ENCODE data around the gene DYNC2LI1. TPM values are rescaled to one million over a fixed set of nuclear protein-coding genes. Genes with fewer than 3 reads are reported as not detected.
A peak's percentile ranks its signal among the peaks of the same experiment; 100 is the strongest.

The DYNC2LI1 gene
- total and polyA plus RNA-seq, 2 of the 8 experiments (the other 6 are each of a cell fraction or from before 2014, with no cell fraction given), result 3.9 to 7.6 TPM

GRCh38 chr2:43837831-43838559, 64.2 kb downstream of the DYNC2LI1 start:
- WGBS, 2 experiments (ENCODE audit: extremely low coverage in 1 of 2, insufficient coverage in 1 of 2, insufficient read length in 1 of 2, insufficient replicate concordance in 2 of 2, low coverage in 1 of 2, low lambda C conversion rate in 2 of 2, missing lambda C conversion rate in 1 of 2), result 92% methylated on average over 21 of the region's 21 CpGs; no CpG with 5 or more reads in 1 of the 2 experiments
- peaks cover 0 to 6% (median 2%) of the 10 kb centered on the region in 4 experiments; a peak in 3 of 7 replicates for H3K4me1 ChIP-seq (replicated peaks in 1 of 4; ENCODE audit: control insufficient read depth in 3 of 4, insufficient read depth in 4 of 4, low read length in 3 of 4)
- no peaks in the 10 kb centered on the region for H3K9me3 ChIP-seq (ENCODE audit: insufficient read depth in 2 of 2, low read depth in 1 of 2, low read length in 1 of 2)
- no peak overlapping the region for H3K4ac ChIP-seq (replicated peaks; ENCODE audit: insufficient read length, low read depth, low read length)
- no peaks in the 10 kb centered on the region for H3K27me3 ChIP-seq (replicated peaks in 1 of 4; ENCODE audit: control insufficient read depth in 3 of 4, extremely low read depth in 1 of 4, insufficient read depth in 3 of 4, low read length in 3 of 4)
- H2AK5ac ChIP-seq (ENCODE audit: low read depth, low read length), result no peak overlapping the region
- no peaks in the 10 kb centered on the region for H4K20me1 ChIP-seq (replicated peaks in 1 of 2; ENCODE audit: control insufficient read depth in 1 of 2, insufficient read depth in 2 of 2, low read length in 2 of 2)
- DNase-seq (ENCODE audit: low read depth in 1 of 2, low spot score in 2 of 2) (peak in 1 of 2 experiments; percentile 45), FAIRE-seq (no peak)
- H3K23ac ChIP-seq (ENCODE audit: insufficient read length), result no peak overlapping the region
- H2BK12ac ChIP-seq (ENCODE audit: low read depth, low read length), result no peak overlapping the region
- H3K18ac ChIP-seq (ENCODE audit: extremely low read depth, low read length), result no peak overlapping the region
- no peak overlapping the region for H3K56ac ChIP-seq (replicated peaks; ENCODE audit: insufficient read length, low read depth, low read length)
- POLR2A ChIA-PET (ENCODE audit: partially characterized antibody), result no interaction called here
- CTCF ChIA-PET (ENCODE audit: partially characterized antibody), result no interaction called here
- H2BK20ac ChIP-seq (ENCODE audit: low read length), result no peak overlapping the region
- no peaks in the 10 kb centered on the region for H3K23me2 ChIP-seq (ENCODE audit: low read depth, low read length)
- H3K4me2 ChIP-seq (ENCODE audit: insufficient read depth in 1 of 2, low read depth in 2 of 2, low read length in 2 of 2), result no peak overlapping the region
- H2BK120ac ChIP-seq (replicated peaks; ENCODE audit: low read depth, low read length), result no peak overlapping the region
- no peak overlapping the region for H3K4me3 ChIP-seq (ENCODE audit: extremely low read depth in 1 of 4, insufficient read depth in 2 of 4, low read depth in 3 of 4, low read length in 4 of 4)
- H3K79me1 ChIP-seq (ENCODE audit: low read depth, low read length), result no peaks in the 10 kb centered on the region
- H2BK5ac ChIP-seq (ENCODE audit: low read depth, low read length), result no peak overlapping the region
- H3K14ac ChIP-seq (ENCODE audit: insufficient read length), result no peak overlapping the region
- H2BK15ac ChIP-seq (ENCODE audit: low read length), result no peak overlapping the region
- H4K91ac ChIP-seq (replicated peaks; ENCODE audit: insufficient read length, low read length), result no peak overlapping the region
- no peak overlapping the region for H3K27ac ChIP-seq (ENCODE audit: low read depth, low read length)
- H2AFZ ChIP-seq (ENCODE audit: low read length), result peak overlapping the region; percentile 50
- no peaks in the 10 kb centered on the region for H3K36me3 ChIP-seq (ENCODE audit: control insufficient read depth in 2 of 4, insufficient read depth in 4 of 4, low read length in 3 of 4)
- no peak overlapping the region for H4K5ac ChIP-seq (ENCODE audit: insufficient read length, low read depth, low read length)
- H3K9ac ChIP-seq (replicated peaks in 1 of 4; ENCODE audit: extremely low read depth in 1 of 4, low read depth in 3 of 4, low read length in 3 of 4), result no peak overlapping the region
- TF ChIP-seq MAX (IDR thresholded peaks at IDR 0.05) (no peak), JUND (IDR thresholded peaks at IDR 0.05; ENCODE audit: low read length) (no peak), POU5F1 (IDR thresholded peaks at IDR 0.05; ENCODE audit: low read depth, low read length) (no peak), CREB1 (IDR thresholded peaks at IDR 0.05) (no peak), ATF3 (IDR thresholded peaks at IDR 0.05; ENCODE audit: insufficient read depth, low read depth, low read length) (no peak), SIX5 (IDR thresholded peaks at IDR 0.05; ENCODE audit: low read depth, low read length) (no peak), SUZ12 (IDR thresholded peaks at IDR 0.05; ENCODE audit: low read length) (no peak), SIN3A (conservative IDR thresholded peaks at IDR 0.05 in 1 of 2, IDR thresholded peaks at IDR 0.05 in 1 of 2; ENCODE audit: low read depth in 1 of 2, low read length in 2 of 2) (no peak), MAFK (IDR thresholded peaks at IDR 0.05; ENCODE audit: low read depth, low read length) (no peak), NANOG (IDR thresholded peaks at IDR 0.05; ENCODE audit: insufficient read depth, low read depth, low read length, poor library complexity, severe bottlenecking) (no peak), TAF1 (IDR thresholded peaks at IDR 0.05; ENCODE audit: low read depth, low read length) (no peak)
- no peaks in the 10 kb centered on the region for H3K79me2 ChIP-seq (ENCODE audit: control insufficient read depth in 1 of 2, insufficient read depth in 2 of 2, low read length in 2 of 2)
- peak overlapping the region; percentile 28; the same call in 1 of the 2 replicates for H4K8ac ChIP-seq (ENCODE audit: extremely low read depth, insufficient read depth, low read length)
